Left lung (tissue), 10 donors: ENCODE results near the gene FADD. TPM values are rescaled to one million over a fixed set of nuclear protein-coding genes. Genes with fewer than 3 reads are reported as not detected.

Source experiments
- ATAC-seq: fragments of 200-7000 bp; cut with Tn5 transposase; one replicate; pipeline ENCODE4 v1.9.1; 2020; ENCODE audit warnings: moderate library complexity
- DNase-seq, 4 donors: peaks; one replicate each; pipeline ENCODE4 v3.0.0-alpha.2; 2013 to 2020
- H3K27ac ChIP-seq, 2 donors: fragments of 200-600 bp; sonication (generic) in 1 of 2; one replicate each; pipeline versions ENCODE4 v1.5.0 to v1.8.0; 2020 to 2021
- H3K27me3 ChIP-seq, 2 donors: fragments of 200-600 bp; sonication (generic) in 1 of 2; one replicate each; pipeline versions ENCODE4 v1.5.0 to v1.8.0; 2020 to 2021
- H3K36me3 ChIP-seq, 2 donors: fragments of 200-600 bp; sonication (generic) in 1 of 2; one replicate each; pipeline versions ENCODE4 v1.5.0 to v1.8.0; 2020 to 2021
- H3K4me1 ChIP-seq, 2 donors: fragments of 200-600 bp; one replicate each; pipeline ENCODE4 v1.8.0; 2021
- H3K4me3 ChIP-seq, 2 donors: fragments of 200-600 bp; sonication (generic) in 1 of 2; one replicate each; pipeline versions ENCODE4 v1.5.0 to v1.8.0; 2020 to 2021; ENCODE audit warnings: mild to moderate bottlenecking in 1 of 2
- H3K9me3 ChIP-seq, 2 donors: fragments of 200-600 bp; sonication (generic) in 1 of 2; one replicate each; pipeline versions ENCODE4 v1.5.0 to v1.8.0; 2020 to 2021
- CTCF ChIP-seq, 2 donors: fragments of 200-600 bp; sonication (generic) in 1 of 2; IDR thresholded peaks; one replicate each; pipeline versions ENCODE4 v1.5.0 to v1.8.0; 2021; ENCODE audit warnings: antibody characterized with exemption in 2 of 2
- intact Hi-C, 2 donors: fragments of 100-400 bp; cut with DNase I; formaldehyde crosslinking; loops; one replicate each; pipeline versions ENCODE4 v1.11.2 to v1.14.2; 2022
- polyA plus RNA-seq, 6 donors: library from polyadenylated mRNA; unstranded; fragments of 120-200 nt; gene quantifications; one replicate each; pipeline ENCODE4 v1.2.1, GENCODE V29; 2013; ENCODE audit not compliant: insufficient read length in 6 of 6
- total RNA-seq, 2 donors: library from RNA; stranded (reverse); fragmentation: NEBNext Ultra II Directional; extraction: Animal tissue kit (Norgen Biotek cat#: 25700); gene quantifications; one replicate each; pipeline ENCODE4 v1.2.1, GENCODE V29; 2021
- donor health status: DM: no; HTN: yes; CAD: no.
- donor health status: DM: no; HTN: no; CAD: no.

Gene FADD
- total and polyA plus RNA-seq, 8 donors: 10.6 to 28.4 (median 14.4) TPM

GRCh38 chr11:70252844-70253243 lies 49.7 kb downstream of the FADD start:
- no peak overlapping the region for H3K27ac ChIP-seq
- no peak overlapping the region for H3K4me3 ChIP-seq
- H3K4me1 ChIP-seq: no peaks in the 10 kb centered on the region
- H3K27me3 ChIP-seq: no peaks in the 10 kb centered on the region
- ATAC-seq: no peak
- no peaks in the 10 kb centered on the region for H3K36me3 ChIP-seq
- intact Hi-C loops: no loop called here
- TF ChIP-seq CTCF (IDR thresholded peaks at IDR 0.05): no peak
- no peaks in the 10 kb centered on the region for H3K9me3 ChIP-seq
- DNase-seq: no peak

DNA sequence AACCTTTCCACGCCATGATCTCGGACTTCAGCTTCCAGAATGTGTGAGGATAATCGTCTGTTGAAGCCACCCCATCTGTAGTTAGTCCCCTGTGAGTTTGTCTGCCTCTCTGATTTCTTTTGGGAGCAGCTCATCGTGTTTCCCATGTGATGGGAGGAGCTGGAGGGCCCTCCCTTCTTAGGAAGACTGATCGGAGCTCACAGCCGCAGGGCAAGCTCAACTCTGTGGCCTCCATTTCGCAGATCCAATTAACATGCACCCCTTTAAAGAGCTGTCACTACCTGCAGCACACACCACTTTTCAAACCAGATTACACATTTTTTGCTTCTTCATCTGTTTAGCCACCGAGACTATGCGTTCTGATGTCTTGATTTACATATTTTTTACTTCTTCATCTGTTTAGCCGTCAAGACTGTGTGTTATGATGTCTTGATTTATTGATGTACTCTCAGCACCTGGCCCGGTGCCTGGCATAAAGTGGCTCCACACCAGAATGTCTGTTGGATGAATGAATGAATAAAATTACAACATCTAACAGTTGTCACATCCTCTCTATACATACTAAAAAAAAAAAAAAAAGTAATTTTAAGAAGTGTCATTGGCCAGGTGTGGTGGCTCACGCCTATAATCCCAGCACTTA lies 52.5 kb downstream of the FADD start:
- ATAC-seq (no peak), DNase-seq (no peak)
- Histone ChIP-seq H3K9me3 (no peaks in the 10 kb centered on the region), H3K36me3 (no peaks in the 10 kb centered on the region), H3K4me1 (no peaks in the 10 kb centered on the region), H3K27ac (no peak overlapping the region), H3K4me3 (no peak overlapping the region), H3K27me3 (no peaks in the 10 kb centered on the region)
- TF ChIP-seq CTCF (IDR thresholded peaks at IDR 0.05): no peak
- intact Hi-C loops: no loop called here

Other genes with a start within 250 kb of the FADD start
- 1 to 10 TPM; 4.9 to 6.2 TPM for gene ANO1, start 125.0 kb upstream of the FADD start, total RNA-seq
- gene ANO1, start 125.0 kb upstream of the FADD start, polyA plus RNA-seq: 10 to 100 TPM in 3 of 6 donors, 1 to 10 TPM in 3; 5.6 to 13.2 (median 9.4) TPM
- 10 to 100 TPM; 52.8 to 66.0 TPM for gene PPFIA1, start 67.4 kb downstream of the FADD start, total RNA-seq
- 10 to 100 TPM; 45.9 to 53.4 (median 48.5) TPM for gene PPFIA1, start 67.4 kb downstream of the FADD start, polyA plus RNA-seq
- 100 to 1,000 TPM; 199 to 242 TPM for gene CTTN, start 195.2 kb downstream of the FADD start, total RNA-seq
- gene CTTN, start 195.2 kb downstream of the FADD start, polyA plus RNA-seq: 100 to 1,000 TPM; 162 to 214 (median 195) TPM